H9 (cell line): ENCODE results near the gene ITGA2. TPM values are rescaled to one million over a fixed set of nuclear protein-coding genes. Genes with fewer than 3 reads are reported as not detected.

ENCODE experiments used
- DNase-seq: peaks from one replicate; pipeline ENCODE4 v3.0.0-alpha.2; 2017
- H2AFZ ChIP-seq: one replicate; pipeline ENCODE4 v1.6.1; 2013; ENCODE audit warnings: mild to moderate bottlenecking, low read length, control low read depth, moderate library complexity
- H2AK5ac ChIP-seq: 2 replicates; pipeline ENCODE4 v1.6.1; 2013; ENCODE audit warnings: low read length, control low read depth, mixed read lengths; ENCODE audit not compliant: insufficient read length
- H2BK120ac ChIP-seq: one replicate; pipeline ENCODE4 v1.6.1; 2013; ENCODE audit warnings: low read depth, mild to moderate bottlenecking, low read length, control low read depth, inconsistent platforms; ENCODE audit not compliant: poor library complexity, severe bottlenecking
- H2BK12ac ChIP-seq: 2 replicates; pipeline ENCODE4 v1.6.1; 2013; ENCODE audit warnings: low read length, control low read depth, mixed read lengths, low read depth; ENCODE audit not compliant: insufficient read length
- H2BK15ac ChIP-seq: 2 replicates; pipeline ENCODE4 v1.6.1; 2013; ENCODE audit warnings: low read depth, low read length, control low read depth
- H2BK20ac ChIP-seq: one replicate; pipeline ENCODE4 v1.6.1; 2013; ENCODE audit warnings: low read depth, mild to moderate bottlenecking, low read length, control low read depth, inconsistent platforms; ENCODE audit not compliant: poor library complexity, severe bottlenecking
- H2BK5ac ChIP-seq: 2 replicates; pipeline ENCODE4 v1.6.1; 2013; ENCODE audit warnings: low read length, control low read depth, mixed read lengths; ENCODE audit not compliant: insufficient read length
- H3K14ac ChIP-seq: 2 replicates; pipeline ENCODE4 v1.6.1; 2013; ENCODE audit warnings: low read length, control low read depth; ENCODE audit not compliant: insufficient read depth
- H3K18ac ChIP-seq: 2 replicates; pipeline ENCODE4 v1.6.1; 2013; ENCODE audit warnings: low read depth, mild to moderate bottlenecking, mixed read lengths, low read length, control low read depth; ENCODE audit not compliant: insufficient read length
- H3K23ac ChIP-seq: 2 replicates; pipeline ENCODE4 v1.6.1; 2013; ENCODE audit warnings: low read length, control low read depth, mixed read lengths, low read depth; ENCODE audit not compliant: insufficient read length
- H3K23me2 ChIP-seq: 2 replicates; pipeline ENCODE4 v1.6.1; 2013; ENCODE audit warnings: low read depth, mild to moderate bottlenecking, mixed read lengths, low read length, control low read depth; ENCODE audit not compliant: insufficient read length, poor library complexity, severe bottlenecking
- H3K27ac ChIP-seq: 2 replicates; pipeline ENCODE4 v1.5.1; 2013; ENCODE audit warnings: low read length, control low read depth, mixed read lengths, low read depth; ENCODE audit not compliant: insufficient read length
- H3K27me3 ChIP-seq: 2 replicates; pipeline ENCODE4 v1.6.1; 2013; ENCODE audit warnings: low read length, control low read depth, inconsistent platforms; ENCODE audit not compliant: insufficient read depth
- H3K4ac ChIP-seq: 2 replicates; pipeline ENCODE4 v1.6.1; 2013; ENCODE audit warnings: low read depth, mild to moderate bottlenecking, control low read depth, inconsistent platforms, low read length, moderate library complexity
- H3K4me1 ChIP-seq: 2 replicates; pipeline ENCODE4 v1.6.1; 2013; ENCODE audit warnings: low read length, control low read depth, inconsistent platforms; ENCODE audit not compliant: insufficient read depth
- H3K4me2 ChIP-seq: 2 replicates; pipeline ENCODE4 v1.6.1; 2013; ENCODE audit warnings: low read length, control low read depth, mixed read lengths; ENCODE audit not compliant: insufficient read length, insufficient read depth
- H3K56ac ChIP-seq: 2 replicates; pipeline ENCODE4 v1.6.1; 2013; ENCODE audit warnings: low read depth, mild to moderate bottlenecking, mixed read lengths, low read length, control low read depth; ENCODE audit not compliant: insufficient read length
- H3K79me1 ChIP-seq: 2 replicates; pipeline ENCODE4 v1.6.1; 2013; ENCODE audit warnings: low read depth, mild to moderate bottlenecking, moderate library complexity, low read length, control low read depth, inconsistent platforms; ENCODE audit not compliant: insufficient read depth, poor library complexity, severe bottlenecking
- H3K79me2 ChIP-seq: 2 replicates; pipeline ENCODE4 v1.6.1; 2013; ENCODE audit warnings: low read length, control low read depth, inconsistent platforms; ENCODE audit not compliant: insufficient read depth
- H3K9ac ChIP-seq: 2 replicates; pipeline ENCODE4 v1.6.1; 2013; ENCODE audit warnings: low read length, control low read depth, mixed read lengths; ENCODE audit not compliant: insufficient read length; ENCODE audit errors: extremely low read depth
- H3K9me3 ChIP-seq: one replicate; pipeline ENCODE4 v1.6.1; 2013; ENCODE audit warnings: low read depth, low read length, inconsistent platforms; ENCODE audit not compliant: control insufficient read depth
- H3T11ph ChIP-seq: one replicate; pipeline ENCODE4 v1.6.1; 2013; ENCODE audit warnings: mild to moderate bottlenecking, low read length, control low read depth, inconsistent platforms
- H4K20me1 ChIP-seq: one replicate; pipeline ENCODE4 v1.6.1; 2013; ENCODE audit not compliant: control insufficient read depth, insufficient read length, insufficient read depth
- H4K5ac ChIP-seq: 2 replicates; pipeline ENCODE4 v1.6.1; 2013; ENCODE audit warnings: low read depth, mild to moderate bottlenecking, mixed read lengths, low read length, control low read depth; ENCODE audit not compliant: insufficient read length
- H4K8ac ChIP-seq: replicated peaks from 2 replicates; pipeline ENCODE4 v1.6.1; 2013; ENCODE audit warnings: low read length, control low read depth, mixed read lengths, low read depth; ENCODE audit not compliant: insufficient read length
- H4K91ac ChIP-seq: 2 replicates; pipeline ENCODE4 v1.6.1; 2013; ENCODE audit warnings: low read depth, mild to moderate bottlenecking, moderate library complexity, mixed read lengths, low read length, control low read depth; ENCODE audit not compliant: insufficient read length
- H3K27ac Mint-ChIP-seq, 3 experiments: 2 replicates in 2 of 3; 3 replicates in 1 of 3; pipeline ENCODE4 v1.8.0; 2020 to 2021; ENCODE audit warnings: mixed read lengths in 3 of 3, mild to moderate bottlenecking in 1 of 3, moderate library complexity in 1 of 3
- H3K27me3 Mint-ChIP-seq: 2 replicates; pipeline ENCODE4 v1.8.0; 2021; ENCODE audit warnings: low read depth, mild to moderate bottlenecking, moderate library complexity, mixed read lengths
- H3K36me3 Mint-ChIP-seq, 3 experiments: 2 replicates in 2 of 3; 3 replicates in 1 of 3; pipeline ENCODE4 v1.8.0; 2020 to 2021; ENCODE audit warnings: low read depth in 3 of 3, mixed read lengths in 3 of 3; ENCODE audit not compliant: insufficient read depth in 1 of 3
- H3K4me1 Mint-ChIP-seq, 2 experiments: 2 replicates each; pipeline ENCODE4 v1.8.0; 2020; ENCODE audit warnings: mixed read lengths in 2 of 2
- H3K4me3 Mint-ChIP-seq, 2 experiments: 2 replicates in 1 of 2; 3 replicates in 1 of 2; pipeline ENCODE4 v1.8.0; 2020 to 2021; ENCODE audit warnings: mild to moderate bottlenecking in 2 of 2, mixed read lengths in 2 of 2, moderate library complexity in 1 of 2
- H3K9me3 Mint-ChIP-seq, 2 experiments: 2 replicates in 1 of 2; 3 replicates in 1 of 2; pipeline ENCODE4 v1.8.0; 2020; ENCODE audit warnings: mild to moderate bottlenecking in 2 of 2, mixed read lengths in 2 of 2, moderate library complexity in 1 of 2
- CTCF ChIP-seq: fragments of 200-600 bp; sonication (generic); conservative IDR thresholded peaks from 3 replicates; pipeline ENCODE4 v1.8.0; 2021; ENCODE audit warnings: antibody characterized with exemption, mild to moderate bottlenecking
- WGBS: extraction: QIAGEN DNeasy Blood & Tissue Kit; methylation state at CpG from one replicate; pipeline ENCODE4 v1.1.7; 2013; ENCODE audit warnings: missing lambda C conversion rate, low lambda C conversion rate, mixed read lengths; ENCODE audit not compliant: insufficient read length; ENCODE audit errors: extremely low coverage; 5-methylcytosine and 5-hydroxymethylcytosine counted together
- total RNA-seq: library from RNA; stranded (reverse); gene quantifications from 2 replicates; pipeline ENCODE4 v1.2.1, GENCODE V29; 2021

Gene ITGA2
- total RNA-seq, 1 experiment from 2014 or later, result 3.0 TPM

GRCh38 chr5:53126521-53126920 lies 137.4 kb downstream of the ITGA2 start:
- WGBS, result no CpG with 5 or more reads among the region's 3 CpGs
- Histone ChIP-seq H3K23me2 (no peaks in the 10 kb centered on the region), H3K27ac (no peak overlapping the region), H4K91ac (no peak overlapping the region), H4K20me1 (no peaks in the 10 kb centered on the region), H3K56ac (no peak overlapping the region), H2BK12ac (no peak overlapping the region), H3K79me1 (no peaks in the 10 kb centered on the region), H2BK15ac (no peak overlapping the region), H3K4me1 (no peaks in the 10 kb centered on the region), H3K4me2 (no peak overlapping the region), H3K9me3 (no peaks in the 10 kb centered on the region), H3K18ac (no peak overlapping the region), H3K14ac (no peak overlapping the region), H2BK5ac (no peak overlapping the region), H2AFZ (no peak overlapping the region), H3T11ph (no peak overlapping the region), H2AK5ac (no peak overlapping the region), H4K8ac (no peak overlapping the region), H3K4ac (no peak overlapping the region), H3K27me3 (no peaks in the 10 kb centered on the region), H2BK20ac (no peak overlapping the region), H3K9ac (no peak overlapping the region), H4K5ac (no peak overlapping the region), H2BK120ac (no peak overlapping the region), H3K23ac (no peak overlapping the region), H3K79me2 (no peaks in the 10 kb centered on the region)
- Mint-ChIP-seq H3K27me3 (no peaks in the 10 kb centered on the region), H3K4me1 (no peaks in the 10 kb centered on the region), H3K9me3 (peaks cover 0 to 2% of the 10 kb centered on the region in 2 experiments; a peak in 1 of 5 replicates), H3K36me3 (no peaks in the 10 kb centered on the region), H3K4me3 (no peak overlapping the region), H3K27ac (no peak overlapping the region)
- no peak for TF ChIP-seq CTCF
- no peak for DNase-seq
